ENCODE results near the gene ABHD12. TPM values are rescaled to one million over a fixed set of nuclear protein-coding genes. Genes with fewer than 3 reads are reported as not detected.
A peak's percentile ranks its signal among the peaks of the same experiment; 100 is the strongest.
"Not testable (repeated sequence)": the region's sequence is repeated elsewhere in the genome, so short reads cannot be mapped to it uniquely, and the experiment has no call there.

The ABHD12 gene
- total and polyA plus RNA-seq, 9 donors: 13.3 to 22.0 (median 15.0) TPM

- WGBS (ENCODE audit: insufficient coverage): 85% methylated on average over 8 of the region's 12 CpGs
- Histone ChIP-seq H3K27ac (ENCODE audit: low read length) (no peak overlapping the region), H3K4me1 (ENCODE audit: control insufficient read depth, insufficient read depth, low read length) (no peaks in the 10 kb centered on the region), H3K36me3 (ENCODE audit: control insufficient read depth, insufficient read depth, low read length) (no peaks in the 10 kb centered on the region), H3K27me3 (ENCODE audit: control insufficient read depth, insufficient read depth, low read length) (no peaks in the 10 kb centered on the region), H3K4me3 (ENCODE audit: low read length) (no peak overlapping the region), H3K9me3 (replicated peaks; ENCODE audit: control insufficient read depth, low read depth, low read length) (no peaks in the 10 kb centered on the region)
- DNase-seq: no peak
These were observed 51.0 kb downstream of the ABHD12 start for GRCh38 chr20:25339608-25340007.

GRCh38 chr20:25338112-25339023 lies 52.3 kb downstream of the ABHD12 start:
- Histone ChIP-seq H3K27me3 (ENCODE audit: control insufficient read depth, insufficient read depth, low read length) (no peaks in the 10 kb centered on the region), H3K4me1 (ENCODE audit: control insufficient read depth, insufficient read depth, low read length) (no peaks in the 10 kb centered on the region), H3K4me3 (ENCODE audit: low read length) (no peak overlapping the region), H3K9me3 (replicated peaks; ENCODE audit: control insufficient read depth, low read depth, low read length) (no peaks in the 10 kb centered on the region), H3K27ac (ENCODE audit: low read length) (no peak overlapping the region), H3K36me3 (ENCODE audit: control insufficient read depth, insufficient read depth, low read length) (no peaks in the 10 kb centered on the region)
- no peak for DNase-seq
- 89% methylated on average over 8 of the region's 11 CpGs for WGBS (ENCODE audit: insufficient coverage)

- H3K4me1 ChIP-seq (ENCODE audit: control insufficient read depth, insufficient read depth, low read length): no peaks in the 10 kb centered on the region
- no peaks in the 10 kb centered on the region for H3K36me3 ChIP-seq (ENCODE audit: control insufficient read depth, insufficient read depth, low read length)
- no peak overlapping the region for H3K4me3 ChIP-seq (ENCODE audit: low read length)
- peak; percentile 36 for DNase-seq
- H3K9me3 ChIP-seq (replicated peaks; ENCODE audit: control insufficient read depth, low read depth, low read length): no peaks in the 10 kb centered on the region
- 67% methylated on average over 10 of the region's 17 CpGs for WGBS (ENCODE audit: insufficient coverage)
- no peaks in the 10 kb centered on the region for H3K27me3 ChIP-seq (ENCODE audit: control insufficient read depth, insufficient read depth, low read length)
- H3K27ac ChIP-seq (ENCODE audit: low read length): no peak overlapping the region
These were observed 53.8 kb downstream of the ABHD12 start for GRCh38 chr20:25336561-25337422.

GRCh38 chr20:25334972-25335371 lies 55.7 kb downstream of the ABHD12 start:
- H3K36me3 ChIP-seq (ENCODE audit: control insufficient read depth, insufficient read depth, low read length); DNase-seq; H3K9me3 ChIP-seq (replicated peaks; ENCODE audit: control insufficient read depth, low read depth, low read length); H3K4me1 ChIP-seq (ENCODE audit: control insufficient read depth, insufficient read depth, low read length); H3K27ac ChIP-seq (ENCODE audit: low read length); H3K27me3 ChIP-seq (ENCODE audit: control insufficient read depth, insufficient read depth, low read length); H3K4me3 ChIP-seq (ENCODE audit: low read length): not testable (repeated sequence)
- WGBS (ENCODE audit: insufficient coverage): no CpG with 5 or more reads among the region's 1 CpG

- WGBS (ENCODE audit: insufficient coverage): 90% methylated on average over 11 of the region's 12 CpGs
- DNase-seq: no peak
- H3K4me3 ChIP-seq (ENCODE audit: low read length): no peak overlapping the region
- H3K9me3 ChIP-seq (replicated peaks; ENCODE audit: control insufficient read depth, low read depth, low read length): no peaks in the 10 kb centered on the region
- peaks cover 2% of the 10 kb centered on the region for H3K4me1 ChIP-seq (ENCODE audit: control insufficient read depth, insufficient read depth, low read length)
- H3K27me3 ChIP-seq (ENCODE audit: control insufficient read depth, insufficient read depth, low read length): no peaks in the 10 kb centered on the region
- no peaks in the 10 kb centered on the region for H3K36me3 ChIP-seq (ENCODE audit: control insufficient read depth, insufficient read depth, low read length)
- H3K27ac ChIP-seq (ENCODE audit: low read length): no peak overlapping the region
These were observed 61.6 kb downstream of the ABHD12 start for GRCh38 chr20:25328954-25329498.

GRCh38 chr20:25327521-25328235 lies 63.0 kb downstream of the ABHD12 start:
- no CpG with 5 or more reads among the region's 7 CpGs for WGBS (ENCODE audit: insufficient coverage)
- Histone ChIP-seq H3K4me1 (ENCODE audit: control insufficient read depth, insufficient read depth, low read length) (peaks cover 3% of the 10 kb centered on the region), H3K9me3 (replicated peaks; ENCODE audit: control insufficient read depth, low read depth, low read length) (no peaks in the 10 kb centered on the region), H3K4me3 (ENCODE audit: low read length) (no peak overlapping the region), H3K27me3 (ENCODE audit: control insufficient read depth, insufficient read depth, low read length) (no peaks in the 10 kb centered on the region), H3K27ac (ENCODE audit: low read length) (no peak overlapping the region), H3K36me3 (ENCODE audit: control insufficient read depth, insufficient read depth, low read length) (peaks cover 7% of the 10 kb centered on the region)
- DNase-seq: no peak

- no CpG with 5 or more reads among the region's 2 CpGs for WGBS (ENCODE audit: insufficient coverage)
- no peaks in the 10 kb centered on the region for H3K9me3 ChIP-seq (replicated peaks; ENCODE audit: control insufficient read depth, low read depth, low read length)
- H3K4me3 ChIP-seq (ENCODE audit: low read length): no peak overlapping the region
- DNase-seq: no peak
- H3K36me3 ChIP-seq (ENCODE audit: control insufficient read depth, insufficient read depth, low read length): peaks cover 11% of the 10 kb centered on the region
- H3K27me3 ChIP-seq (ENCODE audit: control insufficient read depth, insufficient read depth, low read length): no peaks in the 10 kb centered on the region
- H3K27ac ChIP-seq (ENCODE audit: low read length): no peak overlapping the region
- H3K4me1 ChIP-seq (ENCODE audit: control insufficient read depth, insufficient read depth, low read length): peaks cover 3% of the 10 kb centered on the region
These were observed 64.6 kb downstream of the ABHD12 start for GRCh38 chr20:25325997-25326396.

- no peak for DNase-seq
- H3K4me3 ChIP-seq (ENCODE audit: low read length): no peak overlapping the region
- peaks cover 3% of the 10 kb centered on the region for H3K4me1 ChIP-seq (ENCODE audit: control insufficient read depth, insufficient read depth, low read length)
- no peaks in the 10 kb centered on the region for H3K27me3 ChIP-seq (ENCODE audit: control insufficient read depth, insufficient read depth, low read length)
- WGBS (ENCODE audit: insufficient coverage): no CpG with 5 or more reads among the region's 3 CpGs
- H3K27ac ChIP-seq (ENCODE audit: low read length): no peak overlapping the region
- H3K9me3 ChIP-seq (replicated peaks; ENCODE audit: control insufficient read depth, low read depth, low read length): no peaks in the 10 kb centered on the region
- H3K36me3 ChIP-seq (ENCODE audit: control insufficient read depth, insufficient read depth, low read length): peaks cover 11% of the 10 kb centered on the region
These were observed 65.6 kb downstream of the ABHD12 start for GRCh38 chr20:25325073-25325472.

GRCh38 chr20:25324412-25324811 lies 66.2 kb downstream of the ABHD12 start:
- WGBS (ENCODE audit: insufficient coverage): 62% methylated on average over 5 of the region's 5 CpGs
- H3K27me3 ChIP-seq (ENCODE audit: control insufficient read depth, insufficient read depth, low read length): no peaks in the 10 kb centered on the region
- peaks cover 7% of the 10 kb centered on the region for H3K4me1 ChIP-seq (ENCODE audit: control insufficient read depth, insufficient read depth, low read length)
- peak overlapping the region; percentile 42 for H3K27ac ChIP-seq (ENCODE audit: low read length)
- DNase-seq: peak; percentile 79
- H3K36me3 ChIP-seq (ENCODE audit: control insufficient read depth, insufficient read depth, low read length): peaks cover 15% of the 10 kb centered on the region
- H3K9me3 ChIP-seq (replicated peaks; ENCODE audit: control insufficient read depth, low read depth, low read length): no peaks in the 10 kb centered on the region
- H3K4me3 ChIP-seq (ENCODE audit: low read length): no peak overlapping the region

Data from muscle of leg (tissue), 11 donors.